M059J (cell line): Measurements from ENCODE around the gene EPG5. TPM values are rescaled to one million over a fixed set of nuclear protein-coding genes. Genes with fewer than 3 reads are reported as not detected.
"Not testable (repeated sequence)": the region's sequence is repeated elsewhere in the genome, so short reads cannot be mapped to it uniquely, and the experiment has no call there.

Experiments used
- DNase-seq: peaks from one replicate; pipeline ENCODE4 v3.0.0-alpha.2; 2012; ENCODE audit warnings: low read depth
- total RNA-seq: library from RNA; depleted of rRNA; stranded (reverse); fragments of >200 nt; shearing (Covaris generic); gene quantifications from 2 replicates; pipeline ENCODE4 v1.2.3, GENCODE V29; 2014

EPG5 gene
- total RNA-seq, 1 experiment from 2014 or later, result 29.0 TPM

GRCh38 chr18:45976566-45976965, 9.4 kb upstream of the EPG5 start:
- peak; percentile 23 for DNase-seq

GRCh38 chr18:45974088-45974536, 7.0 kb upstream of the EPG5 start:
- DNase-seq, result peak; percentile 77

- not testable (repeated sequence) for DNase-seq
Observed at GRCh38 chr18:45964913-45965312, 2.2 kb downstream of the EPG5 start.

GRCh38 chr18:45962866-45963265, 4.3 kb downstream of the EPG5 start:
- DNase-seq, result peak; percentile 92

- peak; percentile 96 for DNase-seq
Observed at GRCh38 chr18:45962461-45962860, 4.7 kb downstream of the EPG5 start.

GRCh38 chr18:45959484-45959883, 7.6 kb downstream of the EPG5 start:
- not testable (repeated sequence) for DNase-seq

- DNase-seq, result peak; percentile 46
Observed at GRCh38 chr18:45958730-45959129, 8.4 kb downstream of the EPG5 start.

- no peak for DNase-seq
Observed at GRCh38 chr18:45958027-45958426, 9.1 kb downstream of the EPG5 start.

GRCh38 chr18:45957100-45957499, 10.0 kb downstream of the EPG5 start:
- peak; percentile 56 for DNase-seq

GRCh38 chr18:45954070-45954934, 12.8 kb downstream of the EPG5 start:
- peak; percentile 94 for DNase-seq

GRCh38 chr18:45951016-45951714, 16.0 kb downstream of the EPG5 start:
- peak; percentile 89 for DNase-seq

GRCh38 chr18:45945669-45946068, 21.5 kb downstream of the EPG5 start:
- no peak for DNase-seq

- DNase-seq, result no peak
Observed at GRCh38 chr18:45940724-45941123, 26.4 kb downstream of the EPG5 start.

GRCh38 chr18:45939236-45939635, 27.9 kb downstream of the EPG5 start:
- DNase-seq, result no peak

GRCh38 chr18:45938488-45938935, 28.6 kb downstream of the EPG5 start:
- no peak for DNase-seq

GRCh38 chr18:45935591-45936335, 31.4 kb downstream of the EPG5 start:
- peak; percentile 53 for DNase-seq

- DNase-seq, result no peak
Observed at GRCh38 chr18:45932708-45933107, 34.4 kb downstream of the EPG5 start.

- DNase-seq, result no peak
Observed at GRCh38 chr18:45930963-45931362, 36.2 kb downstream of the EPG5 start.

GRCh38 chr18:45926691-45927090, 40.4 kb downstream of the EPG5 start:
- DNase-seq, result no peak

GRCh38 chr18:45926085-45926484, 41.0 kb downstream of the EPG5 start:
- DNase-seq, result no peak

GRCh38 chr18:45923138-45923537, 44.0 kb downstream of the EPG5 start:
- no peak for DNase-seq

GRCh38 chr18:45920367-45920766, 46.8 kb downstream of the EPG5 start:
- peak; percentile 97 for DNase-seq
